Measurements from ENCODE around the gene S100A13.

Gene S100A13

DNA sequence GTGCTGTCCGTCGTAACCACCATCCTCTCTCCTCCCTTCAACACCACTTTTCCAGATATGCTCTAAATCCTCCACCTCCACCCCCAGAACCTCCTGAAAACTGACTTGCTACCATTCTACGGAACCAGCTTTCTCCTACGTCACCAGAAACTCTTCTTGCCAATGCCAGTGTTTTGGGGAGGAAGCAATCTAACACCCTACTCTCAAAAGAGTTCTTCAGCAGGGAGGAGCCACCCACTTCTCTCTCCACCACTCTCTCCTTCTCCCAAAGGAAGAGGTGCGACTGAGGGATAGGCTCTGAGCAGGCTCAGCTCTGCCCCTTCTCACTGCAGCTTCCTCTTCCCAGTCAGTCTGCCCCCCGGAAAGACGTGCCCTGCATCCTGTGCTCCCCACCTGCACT is 55.6 kb downstream of the S100A13 start:
- DNase-seq (ENCODE audit: low spot score): no peak

DNA sequence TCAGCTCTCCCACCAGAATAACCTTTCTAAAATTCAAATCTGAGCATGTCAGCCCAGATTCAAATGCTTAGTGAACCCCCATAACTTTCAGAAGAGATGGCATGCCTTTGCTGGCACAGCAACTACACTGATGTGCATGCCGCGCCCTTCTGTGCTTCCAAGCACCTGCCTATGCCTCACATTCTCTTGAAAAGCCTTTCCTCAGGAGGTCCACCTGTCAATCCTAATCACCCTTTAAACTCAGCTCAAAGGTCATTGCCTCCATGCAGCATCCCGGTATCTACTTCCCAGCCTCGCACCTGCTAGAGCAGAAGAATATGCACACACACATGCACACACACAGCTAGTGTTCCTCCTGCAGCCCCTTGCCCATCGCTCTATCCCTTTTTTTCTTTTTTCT is 56.4 kb downstream of the S100A13 start:
- DNase-seq (ENCODE audit: low spot score): no peak

DNA sequence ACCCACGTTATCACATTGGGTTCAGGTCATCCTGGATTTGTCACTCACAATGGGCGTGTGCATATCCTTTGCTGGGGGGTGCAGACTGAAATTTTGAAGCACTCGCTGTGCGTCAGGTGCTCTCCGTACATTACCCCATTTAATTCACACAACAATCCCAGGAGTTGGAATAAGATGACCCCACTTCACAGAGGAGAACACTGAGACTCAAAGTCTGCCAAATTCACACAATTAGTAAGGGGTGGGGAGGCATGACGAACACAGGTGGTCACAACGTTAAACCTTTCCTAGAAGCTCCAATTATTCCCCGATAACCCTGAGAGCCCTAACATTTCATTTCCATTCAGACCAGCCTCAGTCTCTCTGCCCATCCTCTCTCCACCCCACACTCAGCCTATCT is 57.8 kb downstream of the S100A13 start:
- no peak for DNase-seq (ENCODE audit: low spot score)
